Measurements from ENCODE around the gene SUN2. TPM values are rescaled to one million over a fixed set of nuclear protein-coding genes. Genes with fewer than 3 reads are reported as not detected.
A peak's percentile ranks its signal among the peaks of the same experiment; 100 is the strongest.

SUN2 gene
- total and polyA plus RNA-seq, 2 of the 4 experiments (the other 2 are of a cell fraction) = 27.8 to 50.0 TPM

DNA sequence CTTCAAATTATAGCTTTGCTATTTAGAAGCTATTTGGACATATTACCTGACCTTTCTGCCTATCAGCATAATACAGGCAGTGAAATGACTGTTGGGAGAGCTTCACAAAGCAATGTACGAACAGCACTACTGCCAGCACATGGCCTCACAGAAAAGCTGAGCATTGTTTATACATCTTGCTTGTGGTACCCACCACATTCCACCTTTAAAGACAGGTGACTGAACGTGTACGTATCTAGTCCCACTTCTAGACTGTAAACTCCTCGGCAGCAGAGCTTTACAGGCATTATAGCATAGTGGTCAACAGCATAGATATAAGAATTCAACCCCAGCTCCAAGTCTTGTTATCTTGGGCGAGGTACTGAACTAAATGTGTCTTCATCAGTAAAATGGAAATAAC, 56.7 kb downstream of the SUN2 start:
- BruUV-seq (replicated peaks) = no TSS peak
- CTCF ChIA-PET = interaction anchor here (0.9 to 1.1 kb wide), 2 partner anchors 17 to 647 kb away, joined by 3 read pairs; partner anchors contain the start of gene TOMM22

More for the DNA sequence above, 56.7 kb downstream of the SUN2 start:
- Histone ChIP-seq H4K5ac (ENCODE audit: low read depth, low read length) (no peak overlapping the region), H3K4ac (ENCODE audit: low read depth, low read length) (peak overlapping the region; percentile 92; the same call in 1 of the 2 replicates), H3K23ac (ENCODE audit: low read depth, low read length) (peak overlapping the region; percentile 74), H3K56ac (ENCODE audit: extremely low read depth, insufficient read depth, low read length) (peak overlapping the region; percentile 93; the same call in 1 of the 2 replicates), H2AFZ (replicated peaks; ENCODE audit: low read length, poor library complexity) (no peak overlapping the region), H4K8ac (ENCODE audit: low read depth in 2 of 2, low read length in 2 of 2) (peak overlapping the region in 1 of 2 experiments; percentile 6; a peak in 2 of 4 replicates), H3K4me3 (ENCODE audit: insufficient read depth, low read depth, low read length) (peak overlapping the region; percentile 96), H4K91ac (ENCODE audit: insufficient read depth, low read depth, low read length) (peak overlapping the region; percentile 13; the same call in 1 of the 2 replicates), H2BK20ac (ENCODE audit: low read depth, low read length) (no peak overlapping the region), H3K4me1 (ENCODE audit: control insufficient read depth, insufficient read depth, low read length) (peaks cover 11% of the 10 kb centered on the region), H3K79me1 (ENCODE audit: low read depth in 1 of 2, low read length in 2 of 2) (peaks cover 19 to 53% of the 10 kb centered on the region in 2 experiments), H3K27me3 (ENCODE audit: control insufficient read depth, insufficient read depth, low read length) (no peaks in the 10 kb centered on the region), H3K9ac (ENCODE audit: low read depth, low read length) (peak overlapping the region; percentile 99), H2AK9ac (replicated peaks; ENCODE audit: low read depth, low read length, poor library complexity) (peak overlapping the region; percentile 4), H4K20me1 (ENCODE audit: insufficient read depth, low read length) (peaks cover 14% of the 10 kb centered on the region; the same call in 1 of the 2 replicates), H3K9me1 (ENCODE audit: insufficient read depth, low read length) (peaks cover 17% of the 10 kb centered on the region), H2AK5ac (ENCODE audit: low read depth, low read length) (peak overlapping the region; percentile 85; the same call in 1 of the 2 replicates), H3K18ac (ENCODE audit: low read depth, low read length) (no peak overlapping the region), H3K27ac (ENCODE audit: insufficient read depth, low read length) (peak overlapping the region; percentile 5; the same call in 1 of the 2 replicates), H3K36me3 (ENCODE audit: control insufficient read depth, insufficient read depth, low read length) (peaks cover 2% of the 10 kb centered on the region; the same call in 1 of the 2 replicates), H2BK5ac (ENCODE audit: low read depth, low read length, poor library complexity, severe bottlenecking) (peak overlapping the region; percentile 88), H3K9me3 (ENCODE audit: control insufficient read depth, insufficient read depth, low read length) (no peaks in the 10 kb centered on the region), H3K14ac (replicated peaks; ENCODE audit: low read depth, low read length) (peak overlapping the region; percentile 68; the same call in 1 of the 2 replicates), H2BK15ac (ENCODE audit: low read depth, low read length) (no peak overlapping the region), H2BK120ac (ENCODE audit: low read depth, low read length) (no peak overlapping the region), H3K4me2 (ENCODE audit: low read depth, low read length) (peak overlapping the region; percentile 100)
- no peak for TF ChIP-seq RAD21 (IDR thresholded peaks at IDR 0.05; ENCODE audit: low read length)
- no peak for TF ChIP-seq FOS (IDR thresholded peaks at IDR 0.05; ENCODE audit: low read depth, low read length)
- no peak for TF ChIP-seq RCOR1 (IDR thresholded peaks at IDR 0.05; ENCODE audit: insufficient replicate concordance, low read length)
- no peak for TF ChIP-seq BHLHE40 (IDR thresholded peaks at IDR 0.05; ENCODE audit: low read depth, low read length)
- no peak for TF ChIP-seq RFX5 (IDR thresholded peaks at IDR 0.05; ENCODE audit: low read depth, low read length)
- TF ChIP-seq, protein P1, sequence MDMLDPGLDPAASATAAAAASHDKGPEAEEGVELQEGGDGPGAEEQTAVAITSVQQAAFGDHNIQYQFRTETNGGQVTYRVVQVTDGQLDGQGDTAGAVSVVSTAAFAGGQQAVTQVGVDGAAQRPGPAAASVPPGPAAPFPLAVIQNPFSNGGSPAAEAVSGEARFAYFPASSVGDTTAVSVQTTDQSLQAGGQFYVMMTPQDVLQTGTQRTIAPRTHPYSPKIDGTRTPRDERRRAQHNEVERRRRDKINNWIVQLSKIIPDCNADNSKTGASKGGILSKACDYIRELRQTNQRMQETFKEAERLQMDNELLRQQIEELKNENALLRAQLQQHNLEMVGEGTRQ (IDR thresholded peaks at IDR 0.05; ENCODE audit: low read depth, low read length) = no peak
- TF ChIP-seq SMC3 (IDR thresholded peaks at IDR 0.05; ENCODE audit: low read depth, low read length) = no peak
- ATAC-seq (ENCODE audit: low read depth) (no peak), DNase-seq (no peak)
- POLR2A ChIA-PET (ENCODE audit: unreplicated experiment) = no interaction called here
- dilution Hi-C loops (cut with HindIII; ENCODE audit: low sequenced_read_pairs, unreplicated experiment) = no loop called here
- WGBS, 2 experiments (ENCODE audit: extremely low coverage in 2 of 2, insufficient read length in 1 of 2) = 83% methylated on average over 1 of the region's 5 CpGs; no CpG with 5 or more reads in 1 of the 2 experiments
- in situ Hi-C loops (cut with MboI; ENCODE audit: low sequenced_read_pairs) = no loop called here
- intact Hi-C loops (cut with micrococcal nuclease) = no loop called here
